SJSA1 (cell line): ENCODE results near the gene ADCY1. TPM values are rescaled to one million over a fixed set of nuclear protein-coding genes. Genes with fewer than 3 reads are reported as not detected.

Experiments used
- DNase-seq, 2 experiments: peaks; one replicate each; pipeline ENCODE4 v3.0.0-alpha.2; 2015 to 2020; ENCODE audit warnings: low spot score in 2 of 2, low read depth in 1 of 2
- H3K27ac ChIP-seq: fragments of 250-450 bp; sonication (Bioruptor Pico); 2 replicates; pipeline ENCODE4 v1.5.1; 2020; ENCODE audit warnings: mild to moderate bottlenecking, moderate library complexity
- H3K27me3 ChIP-seq: fragments of 250-450 bp; sonication (Bioruptor Pico); replicated peaks from 2 replicates; pipeline ENCODE4 v1.5.1; 2020; ENCODE audit warnings: mild to moderate bottlenecking, moderate library complexity
- H3K36me3 ChIP-seq: fragments of 250-450 bp; sonication (Bioruptor Pico); 2 replicates; pipeline ENCODE4 v1.5.1; 2020; ENCODE audit warnings: mild to moderate bottlenecking
- H3K4me1 ChIP-seq: fragments of 250-450 bp; sonication (Bioruptor Pico); replicated peaks from 2 replicates; pipeline ENCODE4 v1.6.1; 2021; ENCODE audit warnings: mild to moderate bottlenecking
- H3K4me3 ChIP-seq: fragments of 250-450 bp; sonication (Bioruptor Pico); 2 replicates; pipeline ENCODE4 v1.5.1; 2020; ENCODE audit warnings: mild to moderate bottlenecking
- H3K9me3 ChIP-seq: fragments of 250-450 bp; sonication (Bioruptor Pico); replicated peaks from 2 replicates; pipeline ENCODE4 v1.5.1; 2020; ENCODE audit warnings: mild to moderate bottlenecking
- total RNA-seq: library from RNA; depleted of rRNA; stranded (reverse); fragments of >200 nt; shearing (Covaris generic); gene quantifications from 2 replicates; pipeline ENCODE4 v1.2.3, GENCODE V29; 2014

ADCY1 gene
- total RNA-seq, 1 experiment from 2014 or later: 0.05 TPM

DNA sequence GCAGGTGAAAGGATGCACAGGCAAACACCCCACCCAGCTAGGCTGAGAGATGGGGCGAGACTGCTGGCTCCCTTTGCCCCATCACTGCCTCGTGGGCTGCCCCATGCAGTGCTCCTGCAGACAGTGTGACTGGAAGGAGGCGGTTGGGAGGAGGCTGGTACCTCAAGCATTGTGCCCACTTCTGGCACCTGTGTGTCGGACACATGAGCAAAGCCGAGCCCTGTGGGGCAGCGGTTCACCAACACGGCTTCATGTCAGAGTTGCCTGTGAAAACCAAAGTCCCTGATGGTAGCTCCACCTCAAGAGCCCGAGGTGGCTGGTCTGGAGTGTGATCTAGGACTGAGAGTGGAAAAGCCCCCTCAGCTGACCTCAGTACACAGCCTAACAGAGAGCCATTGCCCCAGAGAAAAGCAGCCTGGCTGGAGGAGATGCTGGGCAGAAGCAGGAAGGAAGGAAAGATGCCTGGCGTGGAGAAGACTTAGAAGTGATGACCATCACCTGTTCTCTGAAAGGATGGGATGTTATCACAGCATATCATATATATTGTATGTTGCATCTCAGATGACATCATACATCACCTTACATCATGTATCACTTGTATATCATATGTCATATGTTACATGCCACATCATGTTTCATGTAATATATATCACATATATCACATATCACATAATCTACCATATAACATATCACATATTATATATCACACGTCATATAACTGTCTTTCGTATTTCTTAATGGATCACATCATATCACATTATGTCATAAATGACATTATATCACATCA lies 75.6 kb downstream of the ADCY1 start:
- no peaks in the 10 kb centered on the region for H3K9me3 ChIP-seq
- DNase-seq: no peak
- no peaks in the 10 kb centered on the region for H3K36me3 ChIP-seq
- no peak overlapping the region for H3K27ac ChIP-seq
- H3K27me3 ChIP-seq: no peaks in the 10 kb centered on the region
- no peak overlapping the region for H3K4me3 ChIP-seq
- H3K4me1 ChIP-seq: no peaks in the 10 kb centered on the region

DNA sequence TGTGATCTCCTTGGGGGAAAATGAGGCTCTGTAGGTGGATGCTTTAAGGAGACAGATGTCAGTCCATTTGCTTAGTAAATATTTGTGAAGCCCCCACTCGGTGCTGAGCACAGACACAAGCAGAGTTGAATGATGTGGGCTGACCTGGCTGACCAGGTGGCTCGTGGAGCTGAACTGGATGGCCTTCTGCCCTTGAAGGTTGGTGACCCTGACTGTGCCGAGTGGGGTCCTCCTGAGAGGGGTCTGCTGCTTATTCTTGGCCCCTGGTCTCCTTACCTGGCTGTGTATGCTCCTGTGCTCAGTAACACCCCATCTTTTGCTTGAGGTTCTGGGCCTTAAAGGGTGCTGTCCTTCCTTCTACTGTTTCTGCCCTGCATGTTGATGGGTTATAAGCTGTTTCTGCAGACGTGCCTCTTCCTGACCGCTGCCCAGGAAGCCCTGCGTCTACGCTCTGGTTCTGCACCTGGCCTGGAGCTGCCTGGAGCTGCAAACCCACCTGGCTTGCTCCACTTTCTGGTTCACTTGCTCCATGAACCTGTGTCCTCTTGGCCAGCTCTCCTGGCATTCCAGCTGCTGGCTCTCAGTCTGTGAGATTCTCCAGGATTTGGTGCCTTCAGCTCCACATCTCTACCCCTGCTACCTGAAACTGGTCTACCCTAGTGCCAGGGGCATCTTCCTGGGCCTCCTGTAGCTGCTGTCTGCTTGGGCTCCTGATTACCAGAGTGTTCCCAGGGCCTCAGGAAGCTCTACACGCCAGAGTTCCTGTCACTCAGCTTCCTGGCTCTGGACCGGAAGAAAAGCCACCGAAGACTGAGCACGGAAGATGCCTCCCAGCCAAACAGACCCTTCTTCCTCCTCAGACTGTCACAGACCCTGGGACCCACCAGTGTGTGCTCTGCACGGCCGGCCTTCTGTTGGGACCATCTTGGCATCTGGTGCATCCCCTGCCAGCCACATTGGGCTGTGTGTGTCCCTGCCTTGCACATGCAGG lies 76.5 kb downstream of the ADCY1 start:
- Histone ChIP-seq H3K4me3 (no peak overlapping the region), H3K27ac (no peak overlapping the region), H3K27me3 (no peaks in the 10 kb centered on the region), H3K4me1 (no peaks in the 10 kb centered on the region), H3K9me3 (no peaks in the 10 kb centered on the region), H3K36me3 (no peaks in the 10 kb centered on the region)
- DNase-seq: no peak

GRCh38 chr7:45651540-45651939 lies 77.4 kb downstream of the ADCY1 start:
- DNase-seq: no peak

GRCh38 chr7:45652630-45653029 lies 78.5 kb downstream of the ADCY1 start:
- Histone ChIP-seq H3K4me3 (no peak overlapping the region), H3K27ac (no peak overlapping the region), H3K36me3 (no peaks in the 10 kb centered on the region), H3K4me1 (no peaks in the 10 kb centered on the region), H3K9me3 (no peaks in the 10 kb centered on the region), H3K27me3 (no peaks in the 10 kb centered on the region)
- DNase-seq: no peak

More at GRCh38 chr7:45651540-45651939, 77.4 kb downstream of the ADCY1 start:
- no peaks in the 10 kb centered on the region for H3K9me3 ChIP-seq
- H3K4me1 ChIP-seq: no peaks in the 10 kb centered on the region
- H3K27me3 ChIP-seq: no peaks in the 10 kb centered on the region
- H3K27ac ChIP-seq: no peak overlapping the region
- no peak overlapping the region for H3K4me3 ChIP-seq
- H3K36me3 ChIP-seq: no peaks in the 10 kb centered on the region

DNA sequence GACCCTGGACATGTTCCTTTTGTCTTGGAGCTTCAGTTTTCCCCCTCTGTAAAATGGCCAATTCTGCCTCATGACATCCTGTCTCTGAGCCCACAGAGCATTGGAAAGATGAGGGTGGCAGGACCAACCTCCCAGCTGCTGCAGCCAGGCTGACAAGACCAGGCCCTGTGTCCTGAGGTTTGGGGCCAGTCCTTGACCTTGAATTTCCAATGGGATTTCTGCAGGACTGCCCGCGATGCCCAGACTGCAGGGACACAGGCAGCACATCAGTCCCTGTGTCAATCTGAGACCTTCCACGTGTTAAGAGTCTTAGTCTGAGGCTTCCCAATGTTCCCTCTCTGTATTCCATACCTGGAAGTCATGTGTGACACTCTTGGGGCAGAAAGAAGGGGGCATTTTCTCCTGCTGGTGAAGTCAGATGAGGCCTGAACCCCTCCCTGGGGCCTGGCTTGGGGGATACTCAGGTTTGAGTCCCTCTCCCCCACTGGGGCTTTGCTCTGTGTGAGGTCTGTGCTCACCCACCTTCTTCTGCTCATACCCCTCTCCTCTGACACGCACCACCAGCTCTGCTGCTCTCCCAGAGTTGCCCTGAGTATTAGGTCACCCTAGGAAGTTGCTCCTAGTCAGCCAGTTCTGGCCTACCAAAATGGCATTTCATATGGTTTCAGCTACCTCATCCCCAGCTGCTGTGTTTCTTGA lies 79.2 kb downstream of the ADCY1 start:
- Histone ChIP-seq H3K36me3 (no peaks in the 10 kb centered on the region), H3K27me3 (no peaks in the 10 kb centered on the region), H3K27ac (no peak overlapping the region), H3K9me3 (no peaks in the 10 kb centered on the region), H3K4me3 (no peak overlapping the region), H3K4me1 (no peaks in the 10 kb centered on the region)
- no peak for DNase-seq

- H3K36me3 ChIP-seq: no peaks in the 10 kb centered on the region
- no peaks in the 10 kb centered on the region for H3K4me1 ChIP-seq
- no peaks in the 10 kb centered on the region for H3K27me3 ChIP-seq
- no peak overlapping the region for H3K27ac ChIP-seq
- no peak for DNase-seq
- H3K9me3 ChIP-seq: no peaks in the 10 kb centered on the region
- H3K4me3 ChIP-seq: no peak overlapping the region
Measured at GRCh38 chr7:45654341-45654740, 80.2 kb downstream of the ADCY1 start.

DNA sequence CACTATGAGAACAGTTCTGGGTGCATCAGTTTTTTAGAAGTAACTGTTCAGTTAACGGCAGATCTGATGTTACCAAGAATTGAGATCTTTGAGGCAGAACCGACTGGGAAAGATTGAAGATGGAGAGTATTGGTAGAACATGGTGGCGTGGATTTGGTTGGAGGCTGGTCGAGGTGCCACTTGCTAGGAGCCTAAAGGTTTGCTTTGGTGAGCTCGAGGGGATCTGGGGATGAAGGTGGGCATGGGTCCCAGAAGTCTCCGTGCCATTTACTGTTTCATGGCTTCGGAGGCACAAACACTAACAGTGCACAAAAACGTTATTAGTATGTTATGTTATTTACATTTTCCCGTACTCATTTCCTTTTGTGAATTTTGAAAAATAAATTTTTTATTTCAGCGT lies 81.4 kb downstream of the ADCY1 start:
- DNase-seq: no peak
- no peak overlapping the region for H3K4me3 ChIP-seq
- H3K9me3 ChIP-seq: no peaks in the 10 kb centered on the region
- no peaks in the 10 kb centered on the region for H3K36me3 ChIP-seq
- no peak overlapping the region for H3K27ac ChIP-seq
- no peaks in the 10 kb centered on the region for H3K4me1 ChIP-seq
- no peaks in the 10 kb centered on the region for H3K27me3 ChIP-seq

DNA sequence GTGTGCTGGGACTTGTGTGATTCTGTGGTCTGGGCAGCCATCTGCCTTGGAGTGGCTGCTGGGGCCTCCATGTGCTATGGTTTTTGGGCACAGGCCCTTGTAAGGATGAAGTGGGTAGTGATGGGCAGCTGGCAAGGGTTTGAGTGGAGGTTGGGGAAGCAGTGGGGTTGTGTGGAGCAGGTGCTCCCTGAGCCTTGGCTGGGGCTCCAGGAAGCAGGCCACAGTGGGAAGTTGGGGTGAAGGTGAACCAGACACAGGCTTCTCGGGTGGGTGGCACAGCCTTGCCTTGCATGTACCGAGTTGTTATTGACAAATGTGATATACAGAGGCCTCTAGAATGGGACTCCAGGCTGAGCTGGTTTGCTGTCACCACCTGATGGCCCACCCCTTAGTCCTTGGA lies 82.3 kb downstream of the ADCY1 start:
- Histone ChIP-seq H3K4me1 (no peaks in the 10 kb centered on the region), H3K36me3 (no peaks in the 10 kb centered on the region), H3K9me3 (no peaks in the 10 kb centered on the region), H3K27me3 (no peaks in the 10 kb centered on the region), H3K4me3 (no peak overlapping the region), H3K27ac (no peak overlapping the region)
- no peak for DNase-seq

- Histone ChIP-seq H3K9me3 (no peaks in the 10 kb centered on the region), H3K4me1 (no peaks in the 10 kb centered on the region), H3K36me3 (no peaks in the 10 kb centered on the region), H3K4me3 (no peak overlapping the region), H3K27me3 (no peaks in the 10 kb centered on the region), H3K27ac (no peak overlapping the region)
- peak in 1 of 2 experiments; percentile 36 for DNase-seq
Measured at GRCh38 chr7:45657136-45657889, 83.1 kb downstream of the ADCY1 start.

DNA sequence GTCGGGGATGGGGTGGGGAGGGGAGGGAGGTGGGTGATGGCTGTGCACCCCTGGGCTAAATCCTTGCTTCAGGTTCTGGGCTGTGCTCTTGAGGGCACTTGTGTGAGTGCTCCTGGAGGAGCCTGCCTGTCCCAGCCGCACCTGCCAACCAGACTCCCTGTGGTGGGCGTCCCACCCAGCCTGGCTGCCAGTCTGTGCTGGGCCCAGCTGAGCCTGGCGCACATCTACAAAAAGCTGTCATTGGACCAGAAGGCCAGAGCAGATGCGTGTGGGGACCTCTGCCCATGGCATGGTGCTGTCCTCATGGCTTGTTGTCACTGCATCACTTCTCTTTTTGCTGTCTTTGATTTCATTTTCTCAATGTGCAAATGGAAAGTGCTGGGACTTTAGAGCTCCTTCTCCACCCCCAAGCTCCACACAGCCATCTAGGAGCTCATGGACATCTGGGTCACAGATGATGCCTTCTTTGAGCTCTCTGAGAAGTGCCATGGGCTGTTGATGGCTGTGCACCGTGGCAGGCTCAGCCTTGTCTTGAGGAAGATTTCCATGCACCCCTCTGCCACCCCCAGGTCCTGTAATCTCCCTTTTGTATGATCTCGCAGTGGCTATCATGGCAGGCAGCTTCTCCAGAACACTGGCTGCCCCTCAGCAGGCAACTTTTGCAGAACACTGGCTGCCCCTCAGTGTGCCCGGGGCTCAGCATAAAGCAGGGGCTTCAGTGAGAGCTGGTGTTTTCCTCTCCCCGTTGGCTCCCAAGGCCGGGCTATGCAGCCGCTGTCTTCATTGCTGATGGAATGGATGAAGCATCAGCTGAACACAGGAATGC lies 83.9 kb downstream of the ADCY1 start:
- Histone ChIP-seq H3K4me3 (no peak overlapping the region), H3K36me3 (no peaks in the 10 kb centered on the region), H3K4me1 (no peaks in the 10 kb centered on the region), H3K27ac (no peak overlapping the region), H3K27me3 (no peaks in the 10 kb centered on the region), H3K9me3 (no peaks in the 10 kb centered on the region)
- no peak for DNase-seq

DNA sequence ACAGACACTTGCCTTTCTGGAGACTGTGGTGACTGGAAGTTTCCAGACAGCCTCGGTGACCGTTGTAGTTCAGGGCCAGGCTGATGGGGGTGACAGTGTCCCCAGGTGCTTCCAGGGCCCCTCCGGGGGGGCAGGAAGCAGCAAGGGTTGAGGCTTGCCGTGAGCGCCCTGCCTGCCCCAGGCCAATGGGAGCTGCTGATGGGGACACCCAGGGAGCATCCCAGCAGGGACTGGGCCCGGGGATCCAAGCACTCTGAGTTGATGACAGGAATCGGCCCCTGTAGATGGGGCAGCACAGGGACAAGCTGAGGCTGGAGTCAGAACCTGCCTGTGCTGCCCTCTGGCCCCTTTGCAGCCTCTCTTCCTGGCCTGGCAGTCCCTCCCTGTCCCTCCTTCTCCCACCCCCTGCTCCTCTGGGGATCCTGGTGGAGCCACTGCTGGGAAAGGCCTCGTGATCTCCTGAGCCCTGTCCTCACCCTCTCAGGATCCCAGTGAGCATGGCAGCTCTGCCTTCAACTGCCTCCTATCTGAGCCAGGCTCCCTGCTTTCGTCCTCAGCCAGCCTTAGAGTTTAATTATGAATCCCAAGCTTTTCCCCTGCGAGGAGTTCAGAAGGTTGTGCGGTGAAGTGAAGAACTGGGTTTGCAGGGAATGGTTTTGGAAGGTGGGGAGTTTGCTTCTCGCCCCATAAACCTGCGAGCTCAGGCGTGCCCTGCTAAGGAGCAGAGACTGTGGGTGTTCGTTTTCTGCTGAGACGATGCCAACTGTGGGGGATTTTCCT lies 84.7 kb downstream of the ADCY1 start:
- DNase-seq: peak in 1 of 2 experiments; percentile 38
- Histone ChIP-seq H3K4me3 (no peak overlapping the region), H3K9me3 (no peaks in the 10 kb centered on the region), H3K27me3 (no peaks in the 10 kb centered on the region), H3K27ac (no peak overlapping the region), H3K4me1 (no peaks in the 10 kb centered on the region), H3K36me3 (no peaks in the 10 kb centered on the region)
